ENCODE measurements around the gene ZNF20.
"Not testable (repeated sequence)": the region's sequence is repeated elsewhere in the genome, so short reads cannot be mapped to it uniquely, and the experiment has no call there.

Gene ZNF20

DNA sequence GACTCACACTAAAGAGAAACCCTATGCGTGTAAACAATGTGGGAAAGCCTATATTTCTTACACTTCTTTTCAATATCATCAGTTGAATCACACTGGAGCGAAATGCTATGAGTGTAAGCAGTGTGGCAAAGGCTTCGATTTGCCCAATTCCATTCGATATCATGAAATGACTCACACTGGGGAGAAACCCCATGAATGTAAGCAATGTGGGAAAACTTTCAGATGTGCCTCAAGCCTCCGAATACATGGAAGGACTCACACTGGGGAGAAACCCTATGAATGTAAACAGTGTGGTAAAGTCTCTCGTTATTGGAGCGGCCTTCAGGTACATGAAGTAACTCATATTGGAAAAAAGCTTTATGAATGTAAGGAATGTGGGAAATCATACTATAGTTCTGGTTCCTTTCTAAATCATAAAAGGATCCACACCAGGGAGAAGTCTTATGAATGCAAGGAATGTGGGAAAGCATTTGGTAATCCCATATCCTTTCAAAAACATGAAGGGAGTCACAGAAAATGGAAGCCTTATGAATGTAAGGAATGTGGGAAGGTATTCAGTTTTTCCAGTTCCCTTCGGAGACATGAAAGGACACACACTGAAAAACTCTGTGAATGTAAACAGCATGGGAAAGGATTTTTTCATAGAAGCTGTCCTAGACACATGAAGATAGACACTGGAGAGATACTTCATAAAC is 28.1 kb downstream of the ZNF20 start:
- no peak for DNase-seq

DNA sequence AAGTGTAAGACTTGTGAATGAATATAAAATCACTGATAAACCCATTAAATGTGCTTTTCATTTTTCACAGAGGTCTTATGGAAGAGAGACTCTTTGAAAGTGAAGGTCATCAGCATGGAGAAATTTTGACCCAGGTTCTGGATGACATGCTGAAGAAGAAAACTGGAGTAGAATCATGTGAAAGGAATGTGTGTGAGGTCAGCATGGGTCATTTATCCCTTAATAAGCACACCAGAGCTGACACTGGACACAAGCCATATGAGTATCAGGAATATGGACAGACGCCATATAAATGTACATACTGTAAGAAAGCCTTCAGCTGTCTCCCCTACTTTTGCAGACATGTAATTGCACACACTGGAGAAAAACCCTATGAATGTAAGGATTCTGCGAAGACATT is 29.0 kb downstream of the ZNF20 start:
- no peak for DNase-seq

DNA sequence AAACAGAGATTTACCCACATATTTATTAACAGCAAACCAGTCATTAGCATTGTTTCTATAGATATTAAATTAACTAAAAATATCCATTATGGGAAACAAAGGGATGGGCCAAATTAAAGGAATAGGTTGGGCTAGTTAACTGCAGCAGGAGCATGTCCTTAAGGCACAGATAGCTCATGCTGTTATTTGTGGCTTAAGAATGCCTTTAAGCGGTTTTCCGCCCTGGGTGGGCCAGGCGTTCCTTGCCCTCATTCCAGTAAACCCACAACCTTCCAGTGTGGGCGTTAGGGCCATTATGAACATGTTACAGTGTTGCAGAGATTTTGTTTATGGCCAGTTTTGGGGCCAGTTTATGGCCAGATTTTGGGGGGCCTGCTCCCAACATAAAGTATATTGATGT is 36.2 kb downstream of the ZNF20 start:
- not testable (repeated sequence) for DNase-seq

DNA sequence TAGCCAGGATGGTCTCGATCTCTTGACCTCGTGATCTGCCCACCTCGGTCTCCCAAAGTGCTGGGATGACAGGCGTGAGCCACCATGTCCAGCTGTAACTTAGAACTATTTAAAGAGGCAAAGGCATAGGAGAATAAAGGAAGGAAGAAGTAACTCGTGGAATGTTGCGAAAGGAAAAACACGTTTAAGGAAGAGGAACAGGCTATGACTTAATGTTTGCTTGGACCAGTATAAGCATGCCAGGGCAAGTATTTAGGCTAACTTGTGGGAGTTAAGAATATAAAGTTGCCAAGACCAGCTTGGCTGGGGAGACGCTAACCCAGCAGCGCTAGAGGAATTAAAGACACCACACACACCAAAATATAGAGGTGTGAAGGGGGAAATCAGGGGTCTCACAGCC is 42.1 kb downstream of the ZNF20 start:
- no peak for DNase-seq

DNA sequence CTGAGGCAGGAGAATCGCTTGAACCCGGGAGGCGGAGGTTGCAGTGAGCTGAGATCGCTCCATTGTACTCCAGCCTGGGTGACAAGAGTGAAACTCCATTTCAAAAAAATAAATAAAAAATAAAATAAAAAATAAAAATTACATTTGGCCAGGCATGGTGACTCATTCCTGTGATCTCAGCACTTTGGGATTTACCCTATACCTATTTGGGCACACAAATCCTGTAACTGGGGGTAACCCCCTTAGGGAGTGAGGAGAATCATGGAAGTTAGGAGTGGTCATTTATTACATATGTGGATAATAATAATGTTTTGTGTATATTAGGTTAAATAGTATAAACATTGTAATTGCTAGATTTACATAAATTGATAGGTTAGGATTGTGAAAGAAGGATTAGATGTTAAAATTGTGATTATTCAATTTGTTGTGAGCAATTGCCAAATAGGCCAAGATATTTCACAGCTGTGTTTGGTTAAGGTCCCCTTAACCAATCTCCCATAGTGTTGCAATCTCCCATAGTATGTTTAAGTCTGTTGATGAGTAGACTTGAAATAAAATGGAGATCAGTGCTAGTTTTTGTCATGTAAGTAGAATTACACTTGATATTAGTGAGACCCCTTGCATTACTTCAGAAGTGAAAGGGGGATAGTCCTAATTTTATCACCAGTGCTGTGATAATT is 44.9 kb downstream of the ZNF20 start:
- DNase-seq: no peak

DNA sequence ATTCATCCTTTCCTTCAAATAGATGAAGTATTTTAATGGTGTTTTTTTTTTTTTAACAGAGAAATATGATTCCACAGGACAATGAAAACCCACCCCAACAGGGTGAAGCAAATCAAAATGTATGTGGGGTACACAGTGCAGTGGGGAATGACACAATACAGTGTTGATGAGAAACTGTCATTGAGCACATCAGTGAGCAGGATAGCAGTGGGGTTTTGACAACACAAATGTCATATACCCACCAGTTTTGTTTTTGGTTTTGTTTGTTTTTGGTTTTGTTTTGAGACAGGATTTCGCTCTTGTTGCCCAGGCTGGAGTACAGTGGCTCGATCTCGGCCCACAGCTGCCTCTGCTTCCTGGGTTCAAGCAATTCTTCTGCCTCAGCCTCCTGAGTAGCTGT is 46.4 kb downstream of the ZNF20 start:
- DNase-seq: no peak

DNA sequence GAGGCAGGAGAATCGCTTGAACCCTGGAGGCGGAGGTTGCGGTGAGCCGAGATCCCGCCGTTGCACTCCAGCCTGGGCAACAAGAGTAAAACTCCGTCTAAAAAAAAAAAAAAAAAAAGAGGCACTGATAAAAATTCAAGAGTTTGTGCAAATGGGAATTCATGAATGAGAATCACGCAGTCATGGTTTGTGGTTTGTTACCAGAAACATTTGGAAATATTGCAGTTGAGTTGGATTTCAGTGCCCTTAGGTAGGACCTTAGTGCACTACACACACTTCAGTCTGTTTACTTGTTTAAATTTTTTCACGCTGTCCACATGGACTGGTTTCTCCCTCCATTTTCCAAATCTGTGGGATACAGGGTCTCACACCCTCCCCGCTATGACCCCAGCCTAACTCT is 47.2 kb downstream of the ZNF20 start:
- DNase-seq: no peak

DNA sequence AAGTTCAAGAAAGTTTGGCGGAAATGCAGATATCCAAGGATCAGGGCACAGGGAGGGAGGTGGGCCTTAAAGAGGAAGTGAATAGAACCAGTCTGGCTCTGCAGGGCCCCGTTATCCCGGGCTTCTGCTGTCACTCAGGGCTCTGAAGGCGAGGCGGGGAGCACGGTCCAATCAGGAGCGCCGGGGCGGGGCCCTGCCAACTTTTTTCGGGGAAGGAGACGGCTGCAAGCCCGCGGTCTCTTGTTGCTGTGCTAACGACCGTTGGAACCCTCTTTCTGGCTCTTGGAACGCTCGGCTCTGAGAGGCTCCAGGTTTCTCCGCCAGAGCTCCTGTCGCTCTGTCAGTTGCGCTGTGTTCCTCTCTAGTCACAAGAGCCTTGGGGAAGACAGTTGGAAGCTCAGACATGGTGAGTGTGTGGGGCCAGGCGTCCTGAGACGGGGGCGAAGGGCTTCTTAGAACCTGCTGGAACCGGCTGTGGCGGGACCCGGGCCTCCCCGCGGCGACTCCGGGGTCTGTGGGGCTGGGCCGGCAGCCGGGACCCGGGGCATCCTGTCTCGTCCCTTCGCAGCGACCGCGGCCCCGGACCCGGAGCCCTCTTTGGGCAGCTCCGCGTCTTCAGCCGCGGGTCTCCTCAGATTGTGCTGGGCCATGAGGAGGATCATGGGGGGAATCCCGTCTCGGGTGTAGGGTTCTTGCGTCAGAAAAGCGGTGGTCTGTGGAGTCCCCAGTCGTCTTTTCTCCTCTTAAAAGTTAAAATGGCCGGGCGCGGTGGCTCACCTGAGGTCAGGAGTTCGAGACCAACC is 47.9 kb downstream of the ZNF20 start:
- DNase-seq: peak; percentile 34

DNA sequence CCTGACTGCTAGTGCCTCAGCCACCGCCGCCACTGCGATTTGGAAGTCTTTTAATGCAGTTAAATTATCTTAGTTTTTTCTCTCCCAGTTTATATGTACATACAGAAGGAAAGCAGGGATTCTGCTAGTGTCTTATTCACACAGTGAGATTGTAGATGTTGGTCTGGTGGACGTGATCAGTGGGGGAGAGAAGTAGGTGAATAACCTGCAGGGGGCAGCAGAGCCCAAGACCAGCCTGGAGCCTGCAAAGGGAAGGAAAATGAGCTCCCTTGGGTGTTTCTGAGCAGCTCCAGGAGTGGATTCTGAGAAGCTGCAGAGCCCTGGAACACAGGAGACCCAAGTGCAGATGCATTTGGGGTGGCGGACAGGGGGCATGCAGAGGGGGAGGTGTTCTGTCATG is 49.3 kb downstream of the ZNF20 start:
- DNase-seq: no peak

DNA sequence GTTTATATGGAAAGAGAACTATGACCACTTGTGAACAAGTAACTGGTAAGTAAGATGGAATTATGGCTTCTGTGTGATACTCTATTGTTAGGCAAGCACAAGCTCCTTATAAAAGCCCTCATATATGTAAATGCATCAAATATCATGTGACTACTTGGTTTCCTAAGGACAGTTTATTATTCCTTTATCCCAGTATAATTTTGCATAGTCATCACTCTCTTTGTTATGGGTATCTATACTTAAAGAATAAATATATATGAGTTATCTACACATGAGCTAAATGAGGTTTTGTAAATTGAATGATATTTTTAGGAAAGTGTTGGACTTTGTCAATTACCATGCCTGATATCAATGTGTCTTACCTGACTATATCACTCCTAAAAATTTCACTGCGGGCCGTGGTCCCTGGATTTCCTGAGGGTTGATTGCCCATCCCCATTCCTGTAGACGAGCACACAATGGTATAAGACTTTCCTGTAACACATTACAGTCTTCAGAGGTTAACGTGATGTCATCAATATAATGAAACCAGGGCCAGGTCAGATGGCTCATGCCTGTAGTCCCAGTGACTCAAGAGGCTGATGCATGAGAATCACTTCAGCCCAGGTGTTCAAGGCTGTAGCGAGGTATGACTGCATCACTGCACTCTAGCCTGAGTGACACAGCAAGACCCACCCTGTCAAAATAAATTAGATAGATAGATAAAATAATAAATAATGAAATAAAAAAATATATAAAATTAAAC is 54.9 kb downstream of the ZNF20 start:
- DNase-seq: no peak

DNA sequence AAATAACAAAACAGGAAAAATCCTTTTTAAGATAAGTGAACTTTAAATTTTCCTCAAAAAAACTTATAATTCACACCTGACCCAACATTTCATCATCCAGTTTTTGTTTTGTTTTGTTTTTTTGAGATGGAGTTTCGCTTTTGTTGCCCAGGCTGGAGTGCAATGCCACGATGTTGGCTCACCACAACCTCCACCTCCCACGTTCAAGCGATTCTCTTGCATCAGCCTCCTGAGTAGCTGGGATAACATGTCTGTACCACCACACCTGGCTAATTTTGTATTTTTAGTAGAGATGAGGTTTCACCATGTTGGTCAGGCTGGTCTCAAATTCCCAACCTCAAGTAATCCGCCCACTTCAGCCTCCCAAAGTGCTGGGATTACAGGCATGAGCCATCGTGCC is 56.8 kb downstream of the ZNF20 start:
- DNase-seq: not testable (repeated sequence)

All from T1000 (cell line).